GM18873 (cell line): ENCODE data around the gene GNG7.
"Not testable (repeated sequence)": the region's sequence is repeated elsewhere in the genome, so short reads cannot be mapped to it uniquely, and the experiment has no call there.

Experiments used
- ATAC-seq: cut with Tn5 transposase; IDR thresholded peaks from one replicate; pipeline ENCODE4 v1.9.1; 2021; ENCODE audit warnings: mild to moderate bottlenecking, moderate library complexity, moderate number of reproducible peaks; ENCODE audit not compliant: unreplicated experiment, low FRiP score

The GNG7 gene

GRCh38 chr19:2495130-2495641, 207.3 kb downstream of the GNG7 start:
- ATAC-seq: no peak

- no peak for ATAC-seq
Observed at GRCh38 chr19:2494447-2495129, 207.9 kb downstream of the GNG7 start.

GRCh38 chr19:2494084-2494446, 208.4 kb downstream of the GNG7 start:
- ATAC-seq: no peak

- not testable (repeated sequence) for ATAC-seq
Observed at GRCh38 chr19:2493448-2493847, 209.0 kb downstream of the GNG7 start.

GRCh38 chr19:2492870-2493269, 209.6 kb downstream of the GNG7 start:
- no peak for ATAC-seq

- ATAC-seq: no peak
Observed at GRCh38 chr19:2491130-2491801, 211.2 kb downstream of the GNG7 start.

GRCh38 chr19:2490659-2491058, 211.8 kb downstream of the GNG7 start:
- ATAC-seq: no peak

- no peak for ATAC-seq
Observed at GRCh38 chr19:2488942-2489731, 213.4 kb downstream of the GNG7 start.

GRCh38 chr19:2488405-2488941, 214.0 kb downstream of the GNG7 start:
- ATAC-seq: no peak

- ATAC-seq: no peak
Observed at GRCh38 chr19:2487842-2488241, 214.7 kb downstream of the GNG7 start.

GRCh38 chr19:2487090-2487489, 215.4 kb downstream of the GNG7 start:
- no peak for ATAC-seq

GRCh38 chr19:2485428-2485827, 217.1 kb downstream of the GNG7 start:
- ATAC-seq: no peak

- no peak for ATAC-seq
Observed at GRCh38 chr19:2484178-2484937, 218.1 kb downstream of the GNG7 start.

- no peak for ATAC-seq
Observed at GRCh38 chr19:2483484-2484151, 218.9 kb downstream of the GNG7 start.

- no peak for ATAC-seq
Observed at GRCh38 chr19:2483084-2483483, 219.4 kb downstream of the GNG7 start.

- no peak for ATAC-seq
Observed at GRCh38 chr19:2482354-2483038, 220.0 kb downstream of the GNG7 start.

GRCh38 chr19:2481466-2481865, 221.0 kb downstream of the GNG7 start:
- no peak for ATAC-seq

- no peak for ATAC-seq
Observed at GRCh38 chr19:2479556-2480194, 222.8 kb downstream of the GNG7 start.
